Measurements from ENCODE around the gene CCL25. TPM values are rescaled to one million over a fixed set of nuclear protein-coding genes. Genes with fewer than 3 reads are reported as not detected.

CCL25 gene
- total and polyA plus RNA-seq, 2 donors (not counting 3 experiments of a cell fraction or from before 2014, with no cell fraction given) = not detected

- Histone ChIP-seq H4K20me1 (replicated peaks; ENCODE audit: control insufficient read depth, extremely low read depth, insufficient read depth, low read length) (no peaks in the 10 kb centered on the region), H3K79me2 (ENCODE audit: control insufficient read depth, insufficient read depth, low read length) (no peaks in the 10 kb centered on the region), H3K36me3 (ENCODE audit: control insufficient read depth in 2 of 2, extremely low read depth in 1 of 2, insufficient read depth in 2 of 2, low read length in 2 of 2) (no peaks in the 10 kb centered on the region), H3K4me2 (ENCODE audit: insufficient read depth, low read length) (no peak overlapping the region), H3K27me3 (ENCODE audit: control insufficient read depth in 2 of 2, insufficient read depth in 2 of 2, low read length in 2 of 2) (no peaks in the 10 kb centered on the region), H2AFZ (ENCODE audit: low read depth, low read length) (no peak overlapping the region), H3K9me3 (replicated peaks; ENCODE audit: control insufficient read depth, insufficient read depth, low read length) (no peaks in the 10 kb centered on the region), H3K27ac (ENCODE audit: insufficient read depth, low read depth, low read length) (no peak overlapping the region), H3K4me3 (replicated peaks in 1 of 3; ENCODE audit: insufficient read depth in 1 of 3, low read depth in 1 of 3, low read length in 3 of 3) (no peak overlapping the region), H3K9me1 (replicated peaks; ENCODE audit: control insufficient read depth, extremely low read depth, insufficient read depth, low read length) (no peaks in the 10 kb centered on the region), H3K9ac (replicated peaks; ENCODE audit: extremely low read depth, insufficient read depth, low read length) (no peak overlapping the region), H3K4me1 (ENCODE audit: control insufficient read depth, extremely low read depth, insufficient read depth, low read length) (no peaks in the 10 kb centered on the region)
- ChIA-PET POLR2A (no interaction called here), CTCF (no interaction called here)
- BruUV-seq (replicated peaks) = no TSS peak
- DNase-seq (ENCODE audit: low read depth, low spot score) (no peak), FAIRE-seq (no peak)
- TF ChIP-seq, protein P1, sequence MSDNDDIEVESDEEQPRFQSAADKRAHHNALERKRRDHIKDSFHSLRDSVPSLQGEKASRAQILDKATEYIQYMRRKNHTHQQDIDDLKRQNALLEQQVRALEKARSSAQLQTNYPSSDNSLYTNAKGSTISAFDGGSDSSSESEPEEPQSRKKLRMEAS (IDR thresholded peaks at IDR 0.05; ENCODE audit: insufficient read depth, insufficient read length) = no peak
- TF ChIP-seq MYC (IDR thresholded peaks at IDR 0.05; ENCODE audit: low read depth, low read length) = no peak
- no peak for TF ChIP-seq GATA2 (IDR thresholded peaks at IDR 0.05; ENCODE audit: insufficient read depth, insufficient read length, low read depth, low read length)
- no peak for TF ChIP-seq POLR2A (IDR thresholded peaks at IDR 0.05; ENCODE audit: low read depth, low read length)
- TF ChIP-seq FOS (IDR thresholded peaks at IDR 0.05; ENCODE audit: borderline replicate concordance, insufficient read depth, low read length) = no peak
- no peak for TF ChIP-seq EZH2 (IDR thresholded peaks at IDR 0.05; ENCODE audit: borderline replicate concordance, low read depth, low read length, severe bottlenecking)
- no peak for TF ChIP-seq JUN (IDR thresholded peaks at IDR 0.05; ENCODE audit: borderline replicate concordance, insufficient read depth, insufficient read length, low read depth)
- TF ChIP-seq CTCF (IDR thresholded peaks at IDR 0.05; ENCODE audit: extremely low read depth in 1 of 2, insufficient read depth in 1 of 2, low read depth in 1 of 2, low read length in 2 of 2) = no peak
- no peak for TF ChIP-seq POLR2AphosphoS5 (IDR thresholded peaks at IDR 0.05; ENCODE audit: insufficient read depth, low read depth, low read length)
- intact Hi-C loops (cut with micrococcal nuclease) = no loop called here
- dilution Hi-C loops (cut with MboI; ENCODE audit: extremely low pct_ligation_motif_present, low sequenced_read_pairs) = no loop called here
These were observed 31.2 kb upstream of the CCL25 start for GRCh38 chr19:8021374-8021773.

Measured in endothelial cell of umbilical vein (primary cell).